GM12891 (cell line): ENCODE measurements around the gene LDB2.

ENCODE experiments used
- DNase-seq: peaks from one replicate; pipeline ENCODE4 v3.0.0; 2011; ENCODE audit warnings: low spot score; ENCODE audit not compliant: insufficient read length
- FAIRE-seq: peaks from 2 replicates; lab custom pipeline; 2011; peaks lifted over from hg19 to GRCh38; lab: Jason Lieb, UNC
- PAX5 ChIP-seq: IDR thresholded peaks from 2 replicates; pipeline ENCODE4 v1.6.1; 2011; ENCODE audit warnings: low read length, moderate library complexity, mild to moderate bottlenecking; ENCODE audit not compliant: insufficient read depth, severe bottlenecking
- POLR2A ChIP-seq: IDR thresholded peaks from 2 replicates; pipeline ENCODE4 v1.6.1; 2011; ENCODE audit warnings: low read depth, low read length, control low read depth
- POLR2AphosphoS5 ChIP-seq: IDR thresholded peaks from 2 replicates; pipeline ENCODE4 v1.6.1; 2011; ENCODE audit warnings: low read depth, low read length, control low read depth
- POU2F2 ChIP-seq: IDR thresholded peaks from 2 replicates; pipeline ENCODE4 v1.6.1; 2011; ENCODE audit warnings: low read depth, mild to moderate bottlenecking, control low read depth, low read length, moderate library complexity
- SPI1 ChIP-seq: IDR thresholded peaks from 2 replicates; pipeline ENCODE4 v1.6.1; 2011; ENCODE audit warnings: low read depth, low read length, control low read depth
- TAF1 ChIP-seq: IDR thresholded peaks from 2 replicates; pipeline ENCODE4 v1.6.1; 2011; ENCODE audit warnings: low read depth, low read length, control low read depth

The LDB2 gene

DNA sequence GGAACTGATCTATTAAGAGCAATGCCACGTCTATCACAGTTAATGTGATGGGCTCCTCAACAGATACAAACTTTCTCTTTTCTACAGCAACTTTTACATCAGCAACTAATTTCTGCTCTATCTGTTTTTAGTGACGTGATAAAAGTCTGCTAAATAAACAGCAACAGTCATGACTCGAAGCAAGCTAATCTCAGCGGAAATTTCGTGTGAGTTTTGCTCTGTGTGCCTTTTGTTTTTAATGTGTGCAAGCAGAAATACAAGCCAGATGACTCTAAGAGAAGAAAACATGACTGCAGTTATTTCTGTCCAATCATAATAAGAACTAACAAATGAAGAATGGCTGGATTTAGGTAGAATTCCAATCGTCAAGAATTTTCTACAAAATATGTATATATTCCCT, 214.3 kb downstream of the LDB2 start:
- DNase-seq (no peak), FAIRE-seq (no peak)
- TF ChIP-seq POLR2AphosphoS5 (no peak), SPI1 (no peak), TAF1 (no peak), POU2F2 (no peak), POLR2A (no peak), PAX5 (no peak)

DNA sequence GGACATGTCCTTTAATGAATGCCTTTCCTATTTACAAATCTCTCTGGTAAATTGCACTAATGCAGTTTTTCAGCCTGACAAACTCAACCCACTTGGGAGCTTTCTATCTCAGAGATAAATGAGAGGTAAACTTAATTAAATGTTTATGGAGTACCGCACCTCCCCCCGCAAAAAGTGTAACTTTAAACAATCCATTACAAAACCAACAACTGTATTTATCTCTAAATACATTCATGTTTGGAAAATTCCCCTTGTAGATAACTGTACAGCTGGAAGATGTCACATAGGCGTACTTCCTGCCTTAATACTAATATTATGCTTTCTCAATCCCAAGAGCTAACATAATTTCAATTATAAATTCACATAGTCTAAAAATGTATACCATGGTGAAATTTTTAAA, 215.5 kb downstream of the LDB2 start:
- TF ChIP-seq SPI1 (no peak), TAF1 (no peak), POU2F2 (no peak), POLR2AphosphoS5 (no peak), POLR2A (no peak), PAX5 (no peak)
- FAIRE-seq (no peak), DNase-seq (no peak)

DNA sequence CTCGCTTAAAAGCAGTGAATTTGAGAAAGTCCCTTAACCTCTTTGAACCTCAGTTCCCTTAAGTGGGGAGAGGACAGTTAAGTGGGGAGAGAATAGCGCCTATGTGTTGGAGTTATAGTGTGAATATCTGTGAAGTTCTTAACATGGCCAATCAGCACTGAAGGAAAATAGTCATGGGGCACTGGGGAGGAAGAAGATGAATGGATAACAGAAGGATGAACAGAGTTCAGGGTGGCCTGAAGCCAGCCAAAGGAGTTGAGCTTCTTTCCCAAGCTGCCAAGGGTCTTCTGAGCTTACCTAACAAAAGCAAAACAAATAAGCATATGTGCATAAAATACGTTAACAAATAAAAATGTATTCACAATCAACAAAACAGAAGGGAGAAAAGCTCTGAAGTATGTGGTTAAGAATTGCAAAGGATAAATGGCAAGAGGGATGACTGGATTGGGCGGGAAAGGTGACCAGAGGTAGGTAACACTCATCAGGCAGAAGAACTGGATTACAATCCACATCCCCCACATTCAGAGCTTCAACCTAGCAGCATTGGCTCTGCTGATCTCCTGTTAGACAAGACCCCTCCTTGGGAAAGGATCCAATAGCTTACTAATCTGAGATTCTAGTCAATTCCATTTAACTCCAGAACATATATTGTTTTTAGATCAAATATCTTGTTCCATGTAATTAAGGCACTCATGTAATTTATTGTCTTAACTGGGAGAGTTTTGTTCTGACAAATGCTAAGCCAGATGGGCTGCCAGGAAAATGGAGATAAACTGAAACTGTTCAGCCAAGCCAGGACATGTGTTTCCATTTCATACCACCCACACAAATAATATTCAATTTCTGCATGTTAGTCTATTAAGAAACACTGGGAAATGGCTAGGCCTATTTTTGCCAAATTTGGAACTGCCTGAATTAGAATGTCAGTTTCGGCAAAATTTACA, 221.2 kb downstream of the LDB2 start:
- no peak for DNase-seq
- FAIRE-seq = no peak
- TF ChIP-seq POU2F2 = no peak
- no peak for TF ChIP-seq TAF1

DNA sequence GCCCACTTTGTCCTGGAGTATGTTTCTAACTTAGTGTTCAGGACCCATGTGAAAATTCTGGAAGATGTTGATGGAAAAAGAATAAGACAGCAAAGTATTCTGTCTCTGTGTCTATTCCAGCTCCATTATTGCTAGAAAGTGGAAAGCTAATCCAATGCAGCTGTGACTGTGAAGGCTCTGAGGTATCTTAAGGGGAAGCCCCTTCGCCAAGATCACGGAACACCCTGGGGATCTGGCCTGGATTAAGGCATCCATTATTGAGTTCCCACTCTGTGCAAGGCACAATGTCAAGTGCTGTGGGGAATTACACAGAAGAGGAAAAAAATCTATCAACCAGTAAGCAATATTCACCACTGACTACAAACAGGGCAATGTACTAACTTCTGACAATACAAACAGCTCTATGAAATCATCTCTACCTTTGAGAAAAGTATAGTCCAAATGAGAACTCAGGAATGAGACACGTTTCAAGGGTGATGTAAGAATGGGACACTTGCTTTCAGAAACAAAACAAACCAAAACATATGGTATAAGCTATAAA, 222.1 kb downstream of the LDB2 start:
- no peak for DNase-seq
- FAIRE-seq = no peak
- TF ChIP-seq PAX5 = no peak

DNA sequence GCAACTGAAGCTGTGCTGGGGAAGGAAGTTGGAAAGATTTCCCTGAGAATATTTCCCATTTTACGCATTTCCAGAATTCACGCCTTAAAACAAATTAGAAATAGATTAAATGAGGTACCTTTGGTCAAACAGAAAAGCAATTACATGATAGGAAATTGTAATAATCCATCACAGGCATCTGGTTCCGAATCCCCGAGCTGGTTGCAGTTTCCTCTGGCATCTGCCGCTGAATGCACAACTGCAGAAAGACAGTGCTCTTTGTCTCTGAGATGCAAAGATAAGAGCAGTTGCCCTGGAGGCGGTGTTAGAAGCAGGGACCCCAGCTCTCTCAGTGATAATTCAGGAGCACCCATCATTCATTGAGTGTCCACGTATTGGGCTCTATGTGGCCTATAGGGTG, 224.4 kb downstream of the LDB2 start:
- FAIRE-seq (no peak), DNase-seq (no peak)
- TF ChIP-seq POLR2A = no peak
- no peak for TF ChIP-seq POLR2AphosphoS5
- no peak for TF ChIP-seq TAF1
- no peak for TF ChIP-seq POU2F2
- no peak for TF ChIP-seq PAX5
- no peak for TF ChIP-seq SPI1

DNA sequence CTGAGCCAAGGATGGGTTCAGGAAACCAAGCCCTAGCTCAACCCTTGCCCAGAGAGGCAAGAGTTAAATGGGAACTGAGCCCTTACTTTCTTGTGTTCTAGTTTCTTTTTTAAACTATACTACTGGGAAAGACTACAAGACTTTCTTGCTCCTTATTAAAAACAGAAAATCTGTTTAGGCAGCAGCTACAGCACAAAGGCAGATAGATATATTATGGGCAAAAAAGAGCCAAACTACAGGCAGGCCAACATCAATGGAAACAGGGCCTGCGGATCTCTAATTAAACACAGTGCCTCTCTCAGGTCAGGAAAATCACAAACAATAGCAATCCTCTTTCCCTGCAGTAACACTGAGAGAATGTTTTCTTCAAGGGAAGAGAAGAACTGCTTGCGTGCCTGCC, 226.0 kb downstream of the LDB2 start:
- TF ChIP-seq SPI1 (no peak), TAF1 (no peak), PAX5 (no peak), POU2F2 (no peak), POLR2A (no peak), POLR2AphosphoS5 (no peak)
- DNase-seq = no peak
- FAIRE-seq = no peak

DNA sequence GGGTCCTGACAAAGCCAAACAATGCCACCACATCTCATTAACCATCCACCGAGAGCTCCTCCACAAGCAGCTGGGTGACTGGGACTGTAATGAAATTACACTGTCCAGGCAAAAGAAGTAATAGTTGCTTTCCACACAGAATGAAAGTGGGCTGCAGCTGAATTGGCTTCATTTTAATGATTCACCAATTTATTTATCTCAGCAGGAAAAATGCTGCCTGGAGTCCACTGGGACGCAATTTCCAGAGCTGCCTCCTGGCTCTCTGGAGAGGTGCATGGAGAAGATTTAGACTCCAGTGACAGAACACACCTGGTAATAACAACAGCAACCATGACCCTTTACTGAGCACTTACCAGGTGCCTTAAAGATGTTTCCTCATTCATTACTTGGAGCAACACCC, 226.7 kb downstream of the LDB2 start:
- FAIRE-seq = no peak
- no peak for DNase-seq
- no peak for TF ChIP-seq POLR2A

DNA sequence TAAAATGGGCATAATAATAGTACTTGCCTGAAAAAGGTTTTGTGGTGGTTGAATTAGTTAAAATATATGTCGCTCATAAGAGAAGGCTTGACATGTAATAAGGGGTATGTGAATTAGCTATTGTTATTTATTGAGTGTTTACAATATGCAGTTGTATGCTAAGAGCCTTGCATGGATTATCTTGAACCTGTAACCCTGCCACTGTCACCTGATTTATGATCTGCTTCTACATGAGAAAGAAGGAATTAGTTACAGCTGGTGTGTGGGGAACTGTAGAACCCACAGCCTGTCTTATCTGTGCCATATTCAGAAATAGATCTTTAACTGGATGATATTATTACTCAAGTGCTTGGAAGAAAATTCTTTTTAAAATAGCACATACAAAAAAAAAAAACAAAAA, 227.7 kb downstream of the LDB2 start:
- no peak for TF ChIP-seq TAF1
- TF ChIP-seq POU2F2 = no peak
- no peak for TF ChIP-seq SPI1
- TF ChIP-seq POLR2A = no peak
- no peak for TF ChIP-seq PAX5
- no peak for TF ChIP-seq POLR2AphosphoS5
- FAIRE-seq (no peak), DNase-seq (no peak)

DNA sequence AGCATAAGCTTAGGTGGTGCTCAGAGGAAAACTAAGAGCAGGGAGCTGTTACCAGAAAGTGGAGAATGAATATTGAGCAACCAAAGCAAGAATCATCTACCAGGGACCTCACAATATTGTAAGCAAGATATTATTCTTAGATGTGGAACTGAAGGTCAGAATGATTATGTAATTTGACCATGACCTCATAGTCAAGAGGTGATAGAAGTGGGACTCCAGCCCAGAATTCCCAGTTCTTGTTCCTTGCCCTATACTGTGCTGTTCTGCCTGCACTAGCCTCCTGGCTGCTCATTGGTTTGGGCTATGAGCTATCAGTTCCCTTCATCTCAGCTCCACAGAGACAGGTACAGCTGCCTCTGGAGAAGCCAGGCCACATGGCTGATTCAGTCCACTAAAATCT, 229.4 kb downstream of the LDB2 start:
- DNase-seq (no peak), FAIRE-seq (no peak)
- TF ChIP-seq POLR2A (no peak), POU2F2 (no peak), TAF1 (no peak), PAX5 (no peak), POLR2AphosphoS5 (no peak), SPI1 (no peak)

DNA sequence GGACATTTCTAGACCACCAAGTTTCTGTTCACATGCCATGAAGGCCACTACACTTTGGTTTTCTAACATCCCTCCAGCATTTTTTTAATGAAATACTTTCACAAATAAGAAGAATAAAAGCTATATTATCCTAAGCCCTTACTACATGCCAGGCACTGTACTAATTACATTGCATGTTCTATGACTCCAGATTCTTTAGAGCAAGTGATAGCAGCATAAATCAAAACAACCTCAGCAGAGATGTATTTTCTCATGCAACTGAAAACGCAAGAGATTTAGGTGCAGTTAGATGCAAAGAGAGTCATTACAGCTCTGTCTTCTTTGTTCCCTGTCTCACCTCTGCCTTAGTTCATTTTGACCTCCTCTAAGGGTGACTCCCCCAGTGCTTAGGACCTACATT, 230.0 kb downstream of the LDB2 start:
- DNase-seq = no peak
- TF ChIP-seq POLR2AphosphoS5 = no peak
- TF ChIP-seq POLR2A = no peak
- no peak for TF ChIP-seq SPI1
- no peak for TF ChIP-seq TAF1
- TF ChIP-seq PAX5 = no peak
- TF ChIP-seq POU2F2 = no peak
- FAIRE-seq = no peak
